Right renal pelvis (tissue), 4 donors: ENCODE data around the gene ZC3HAV1. TPM values are rescaled to one million over a fixed set of nuclear protein-coding genes. Genes with fewer than 3 reads are reported as not detected.
"Not testable (repeated sequence)": the region's sequence is repeated elsewhere in the genome, so short reads cannot be mapped to it uniquely, and the experiment has no call there.

ENCODE experiments used
- DNase-seq, 4 donors: peaks; one replicate each; pipeline ENCODE4 v3.0.0-alpha.2; 2013; ENCODE audit warnings: low read depth in 4 of 4, low spot score in 3 of 4, missing footprints in 1 of 4
- polyA plus RNA-seq, 4 donors: library from polyadenylated mRNA; unstranded; fragments of 120-200 nt; gene quantifications; one replicate each; pipeline ENCODE4 v1.2.1, GENCODE V29; 2013; ENCODE audit not compliant: insufficient read length in 4 of 4

ZC3HAV1 gene
- polyA plus RNA-seq, 4 donors, result 17.4 to 23.8 (median 19.8) TPM

DNA sequence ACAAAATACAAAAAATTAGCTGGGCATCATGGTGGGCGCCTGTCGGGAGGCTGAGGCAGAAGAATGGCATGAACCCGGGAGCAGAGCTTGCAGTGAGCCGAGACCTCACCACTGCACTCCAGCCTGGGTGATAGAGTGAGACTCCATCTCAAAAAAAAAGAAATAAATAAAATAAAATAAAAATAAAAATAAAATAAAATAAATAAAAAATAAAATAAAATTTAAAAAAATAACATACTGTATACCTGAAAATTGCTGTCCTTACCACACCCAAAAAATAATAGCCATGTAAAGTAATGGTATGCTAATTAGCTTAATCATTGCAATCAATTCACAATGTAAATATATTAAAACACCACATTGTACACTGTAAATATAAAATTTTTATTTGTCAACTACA is 77.0 kb downstream of the ZC3HAV1 start:
- no peak for DNase-seq

DNA sequence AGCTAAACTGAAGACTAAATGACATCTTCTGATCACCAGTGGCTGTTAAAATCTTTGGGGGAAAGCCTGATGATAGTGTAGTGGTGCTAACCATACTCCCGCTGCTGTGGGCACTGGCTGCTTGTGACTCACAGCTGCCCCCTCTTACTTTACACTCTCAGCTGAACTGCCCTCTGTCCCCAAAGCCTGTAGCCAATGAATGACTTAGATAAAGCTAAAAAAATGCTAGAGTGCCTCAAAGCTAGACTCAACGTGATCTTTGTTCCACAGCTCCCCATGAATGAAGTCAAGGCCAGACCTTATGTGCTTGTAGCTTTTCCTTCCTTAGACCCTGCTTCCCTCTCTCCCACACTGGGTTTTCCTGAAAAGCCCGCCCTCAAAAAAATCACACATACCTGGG is 80.2 kb downstream of the ZC3HAV1 start:
- no peak for DNase-seq

DNA sequence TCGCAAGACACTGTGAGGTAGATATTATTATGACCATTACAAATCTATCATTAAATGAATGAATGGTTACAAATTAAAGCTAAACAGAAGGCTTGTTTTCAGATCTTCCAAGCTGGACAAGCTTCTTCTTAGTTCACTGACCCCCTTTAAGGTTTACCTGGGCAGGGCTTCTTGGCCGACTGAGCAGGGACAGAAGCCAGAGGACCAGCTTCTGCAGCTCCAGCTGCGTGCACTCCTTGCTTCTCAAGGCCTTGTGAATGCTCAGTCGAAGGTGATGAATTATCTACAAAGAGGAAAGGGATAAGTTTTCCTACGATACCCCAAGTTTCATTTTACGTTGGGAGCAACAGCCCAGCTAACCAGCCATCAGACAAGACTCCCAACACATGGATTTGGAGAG is 83.0 kb downstream of the ZC3HAV1 start:
- DNase-seq, result no peak

DNA sequence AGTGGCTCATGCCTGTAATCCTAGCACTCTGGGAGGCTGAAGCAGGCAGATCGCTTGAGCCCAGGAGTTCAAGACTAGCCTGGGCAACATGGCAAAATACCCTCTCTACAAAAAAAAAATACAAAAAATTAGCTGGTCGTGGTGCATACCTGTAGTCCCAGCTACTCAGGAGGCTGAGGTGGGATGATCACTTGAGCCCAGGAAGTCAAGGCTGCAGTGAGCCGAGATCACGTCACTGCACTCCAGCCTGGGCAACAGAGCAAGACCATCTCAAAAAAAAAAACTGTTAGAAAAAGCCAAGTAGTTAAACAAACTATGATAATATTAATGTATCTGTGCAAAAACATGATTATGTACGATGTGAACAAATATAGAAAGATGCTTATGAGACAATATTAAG is 83.7 kb downstream of the ZC3HAV1 start:
- not testable (repeated sequence) for DNase-seq

DNA sequence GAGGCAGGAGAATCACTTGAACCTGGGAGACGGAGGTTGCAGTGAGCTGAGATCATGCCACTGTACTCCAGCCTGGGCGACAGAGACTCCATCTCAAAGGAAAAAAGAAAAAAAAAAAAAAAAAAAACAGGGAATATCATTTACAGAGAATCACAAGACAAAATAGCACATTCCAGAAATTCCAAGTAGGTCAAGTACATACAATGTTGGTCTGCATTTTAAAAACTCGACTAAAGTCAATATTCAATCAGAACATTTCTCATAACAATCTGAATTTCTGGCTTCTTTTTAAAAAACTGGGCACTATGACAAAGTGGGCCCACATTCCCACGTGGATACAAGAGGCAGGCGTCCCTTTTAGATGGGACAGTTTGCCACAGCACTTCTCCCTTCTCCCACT is 86.4 kb downstream of the ZC3HAV1 start:
- DNase-seq, result no peak

DNA sequence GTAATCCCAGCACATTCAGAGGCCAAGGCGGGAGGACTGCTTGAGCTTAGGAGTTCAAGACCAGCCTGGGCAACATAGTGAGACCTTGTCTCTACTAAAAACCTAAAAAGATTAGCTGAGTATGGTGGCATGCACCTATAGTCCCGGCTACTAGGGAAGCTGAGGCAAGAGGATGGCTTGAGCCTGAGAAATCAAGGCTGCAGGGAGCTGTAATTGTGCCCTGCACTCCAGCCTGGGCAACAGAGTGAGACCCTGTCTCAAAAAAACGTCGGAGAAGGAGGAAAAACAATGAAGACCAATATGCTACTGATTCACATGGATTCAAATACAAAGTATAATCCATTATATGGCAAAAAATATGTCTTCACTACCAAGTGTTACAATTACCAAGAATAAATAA is 87.2 kb downstream of the ZC3HAV1 start:
- no peak for DNase-seq

DNA sequence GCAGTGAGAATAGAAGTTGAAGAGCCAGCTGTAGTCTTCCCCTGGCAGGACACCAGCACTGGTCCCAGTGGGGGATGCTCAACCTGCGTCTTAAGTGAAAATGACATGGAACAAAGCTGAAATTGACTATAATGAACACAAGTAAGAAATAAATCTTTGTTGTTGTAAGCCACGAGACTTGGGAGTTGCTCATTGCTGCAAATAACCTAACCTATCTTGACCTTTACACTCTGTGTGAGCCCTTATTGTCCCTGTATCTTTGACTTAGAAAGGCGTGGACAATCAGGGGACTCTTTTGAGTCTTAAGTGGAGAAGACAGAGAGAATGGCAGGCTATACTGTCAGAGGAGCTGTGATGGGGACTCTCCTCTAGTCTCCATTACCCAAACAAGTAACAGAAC is 90.6 kb downstream of the ZC3HAV1 start:
- DNase-seq, result no peak

DNA sequence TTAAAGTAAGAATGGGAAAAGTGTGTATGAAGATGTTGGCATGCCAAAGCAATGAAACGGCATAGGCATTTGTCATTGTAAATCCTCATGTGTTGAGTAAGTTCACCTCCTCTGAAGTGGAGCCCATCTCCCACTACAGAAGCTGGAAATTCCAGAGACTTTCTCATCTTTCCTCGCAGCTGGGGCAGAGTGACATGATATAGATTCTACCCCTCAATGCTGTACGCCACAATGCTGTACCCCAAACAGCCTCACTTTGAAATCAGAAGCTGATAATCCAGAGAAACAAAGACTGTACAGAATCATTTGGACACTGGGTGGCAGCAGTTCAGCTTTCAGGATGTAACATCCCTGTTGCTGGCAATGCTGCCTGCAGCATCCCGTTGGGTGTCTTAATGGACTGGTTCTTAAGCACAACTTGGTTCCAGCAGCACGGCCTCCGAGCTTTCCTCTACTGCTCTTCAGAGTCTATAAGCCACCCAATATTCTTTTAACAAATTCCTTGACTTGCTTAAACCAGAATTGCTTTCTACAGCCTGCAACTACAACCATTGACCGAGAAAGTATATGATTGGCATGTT is 92.5 kb downstream of the ZC3HAV1 start:
- DNase-seq, result peak in 2 of 4 donors; percentile 25 to 31

DNA sequence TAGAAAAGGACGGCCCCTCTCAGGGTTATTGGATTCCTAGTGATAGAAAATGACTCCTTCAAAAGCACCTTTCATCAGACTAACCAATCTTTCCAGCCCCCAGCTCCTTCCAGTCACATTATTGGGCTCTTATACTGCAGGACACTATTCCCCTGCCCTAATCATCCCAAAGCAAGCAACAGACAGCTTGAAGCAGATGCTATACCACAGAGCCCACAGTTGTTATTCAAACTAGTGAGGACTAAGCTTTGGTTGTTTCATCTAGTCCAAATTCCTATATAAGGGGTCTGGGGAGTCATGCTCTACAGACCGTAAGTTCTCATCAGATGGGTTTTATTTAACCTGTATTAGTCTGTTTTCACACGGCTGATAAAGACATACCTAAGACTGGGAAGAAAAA is 98.1 kb downstream of the ZC3HAV1 start:
- DNase-seq, result no peak

DNA sequence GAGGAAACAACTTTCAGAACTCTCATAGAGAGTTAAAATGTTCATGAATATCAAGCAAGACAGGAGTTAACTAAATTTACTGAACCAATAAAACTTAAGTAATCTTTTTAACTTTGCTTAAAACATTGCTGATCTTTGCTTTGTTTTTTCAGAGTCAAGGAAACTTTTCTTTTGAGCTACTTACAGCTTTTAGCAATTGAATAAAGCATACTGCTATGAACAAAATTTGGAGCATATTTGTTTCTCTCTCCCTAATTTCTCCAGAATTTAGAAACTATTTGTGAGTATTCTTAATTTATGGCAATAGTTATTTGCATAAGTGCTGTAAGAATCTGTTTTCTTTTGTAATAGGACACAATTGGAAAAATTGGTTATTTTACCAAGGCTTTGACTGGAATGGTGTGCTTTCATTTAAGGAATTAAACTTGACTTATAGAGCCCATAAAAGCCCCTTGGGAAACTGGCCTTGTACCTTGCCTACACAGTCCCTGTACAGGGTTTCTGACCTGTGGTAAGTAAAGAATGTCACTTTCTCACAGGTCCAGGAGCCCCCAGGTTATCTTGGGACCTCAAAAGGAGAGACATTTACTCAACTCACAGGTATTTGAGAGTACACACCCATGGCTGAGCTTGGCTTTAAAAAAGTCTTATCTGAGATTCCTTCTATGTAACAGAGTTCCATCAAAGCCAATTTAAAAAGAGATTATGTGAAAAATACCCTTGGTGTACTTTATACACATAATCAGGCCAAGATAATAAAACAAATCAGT is 105.0 kb downstream of the ZC3HAV1 start:
- DNase-seq, result no peak

DNA sequence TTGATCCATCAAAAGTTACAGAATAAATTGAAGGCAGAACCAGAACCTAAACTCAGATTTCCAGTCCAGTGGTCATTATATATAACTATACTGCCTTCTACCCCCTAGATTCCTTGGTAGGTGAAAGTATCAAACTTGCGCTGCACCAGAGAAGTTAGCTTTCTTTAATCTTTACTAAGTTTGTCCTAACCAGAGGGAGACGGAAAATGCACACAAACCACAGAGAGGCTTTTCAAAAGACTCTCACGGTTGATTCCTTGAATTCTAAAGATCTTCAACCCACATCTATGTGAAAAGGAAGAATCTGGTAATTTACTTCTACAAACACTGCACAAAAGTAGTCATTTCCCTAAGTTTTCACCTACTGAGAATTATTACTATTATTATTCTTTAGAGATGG is 110.1 kb downstream of the ZC3HAV1 start:
- DNase-seq, result no peak

Other genes with a start within 250 kb of the ZC3HAV1 start
- 10 to 100 TPM; 12.2 to 14.0 (median 13.5) TPM for gene KIAA1549, start 128.3 kb downstream of the ZC3HAV1 start, polyA plus RNA-seq
- gene ZC3HAV1L, start 73.7 kb downstream of the ZC3HAV1 start, polyA plus RNA-seq, result 10 to 100 TPM; 16.5 to 20.2 (median 18.1) TPM
- gene UBN2, start 121.5 kb upstream of the ZC3HAV1 start, polyA plus RNA-seq, result 10 to 100 TPM; 11.6 to 17.1 (median 12.5) TPM
- 10 to 100 TPM; 21.7 to 39.0 (median 28.2) TPM for gene FMC1, start 231.6 kb upstream of the ZC3HAV1 start, polyA plus RNA-seq